GM23338 (cell line): Measurements from ENCODE around the gene MAD2L2.

Experiments used
- EZH2 ChIP-seq: fragments of 200-600 bp; sonication (generic); IDR thresholded peaks from one replicate; pipeline ENCODE4 v1.8.0; 2017; ENCODE audit warnings: antibody characterized with exemption, mild to moderate bottlenecking, low read depth; ENCODE audit not compliant: unreplicated experiment
- EZH2phosphoT487 ChIP-seq: fragments of 200-600 bp; sonication (generic); IDR thresholded peaks from one replicate; pipeline ENCODE4 v1.8.1; 2018; ENCODE audit warnings: antibody characterized with exemption; ENCODE audit not compliant: unreplicated experiment
- JUNB ChIP-seq: IDR thresholded peaks from one replicate; pipeline ENCODE4 v1.6.1; 2016; ENCODE audit warnings: antibody characterized with exemption; ENCODE audit not compliant: unreplicated experiment
- POLR2AphosphoS5 ChIP-seq: IDR thresholded peaks from 2 replicates; pipeline ENCODE4 v1.6.1; 2016; ENCODE audit warnings: antibody characterized with exemption, low read depth
- TF ChIP-seq, protein P1 (sequence below), 2 experiments: fragments of 200-600 bp in 1 of 2; sonication (generic) in 1 of 2; conservative IDR thresholded peaks; 2 replicates each; pipeline versions ENCODE4 v1.5.1 to v1.6.1; 2016 to 2017; ENCODE audit warnings: antibody characterized with exemption in 2 of 2, low read depth in 2 of 2, mild to moderate bottlenecking in 2 of 2, moderate library complexity in 1 of 2
- TF ChIP-seq, protein P2 (sequence below): IDR thresholded peaks from one replicate; pipeline ENCODE4 v1.6.1; 2018; ENCODE audit warnings: antibody characterized with exemption; ENCODE audit not compliant: unreplicated experiment
- TF ChIP-seq, protein P3 (sequence below): fragments of 250-450 bp; sonication (Bioruptor Pico); IDR thresholded peaks from 2 replicates; pipeline ENCODE4 v1.5.0; 2020; ENCODE audit warnings: mild to moderate bottlenecking, moderate library complexity

DNA sequence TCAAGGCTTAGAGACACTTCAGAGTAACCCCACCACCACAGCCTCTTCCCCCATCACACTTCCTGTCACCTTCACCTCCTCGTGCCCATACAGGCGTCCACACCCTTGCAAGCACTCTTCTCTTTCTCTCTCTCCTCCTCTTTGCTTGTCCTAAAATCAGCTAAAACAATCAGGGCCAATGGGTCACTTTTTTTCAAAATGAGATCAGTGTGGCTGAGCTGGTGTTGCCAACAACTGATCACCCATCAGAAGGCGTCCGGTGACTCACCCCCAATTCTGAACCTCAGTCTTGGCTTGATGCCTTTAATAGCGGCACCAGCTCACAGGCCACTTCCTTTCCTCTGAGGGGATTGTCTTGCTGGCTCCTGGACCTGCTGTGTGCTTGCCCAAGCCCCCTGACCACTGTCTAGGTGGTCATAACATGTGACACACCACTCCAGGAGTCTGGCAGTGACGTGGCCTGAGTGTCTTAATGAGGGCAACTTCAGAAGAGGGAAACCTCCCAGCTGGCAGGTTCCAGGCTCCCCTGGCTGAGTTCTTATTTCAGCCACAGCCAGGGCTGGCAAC, 12.2 kb upstream of the MAD2L2 start:
- TF ChIP-seq EZH2, result no peak
- TF ChIP-seq, protein P1, sequence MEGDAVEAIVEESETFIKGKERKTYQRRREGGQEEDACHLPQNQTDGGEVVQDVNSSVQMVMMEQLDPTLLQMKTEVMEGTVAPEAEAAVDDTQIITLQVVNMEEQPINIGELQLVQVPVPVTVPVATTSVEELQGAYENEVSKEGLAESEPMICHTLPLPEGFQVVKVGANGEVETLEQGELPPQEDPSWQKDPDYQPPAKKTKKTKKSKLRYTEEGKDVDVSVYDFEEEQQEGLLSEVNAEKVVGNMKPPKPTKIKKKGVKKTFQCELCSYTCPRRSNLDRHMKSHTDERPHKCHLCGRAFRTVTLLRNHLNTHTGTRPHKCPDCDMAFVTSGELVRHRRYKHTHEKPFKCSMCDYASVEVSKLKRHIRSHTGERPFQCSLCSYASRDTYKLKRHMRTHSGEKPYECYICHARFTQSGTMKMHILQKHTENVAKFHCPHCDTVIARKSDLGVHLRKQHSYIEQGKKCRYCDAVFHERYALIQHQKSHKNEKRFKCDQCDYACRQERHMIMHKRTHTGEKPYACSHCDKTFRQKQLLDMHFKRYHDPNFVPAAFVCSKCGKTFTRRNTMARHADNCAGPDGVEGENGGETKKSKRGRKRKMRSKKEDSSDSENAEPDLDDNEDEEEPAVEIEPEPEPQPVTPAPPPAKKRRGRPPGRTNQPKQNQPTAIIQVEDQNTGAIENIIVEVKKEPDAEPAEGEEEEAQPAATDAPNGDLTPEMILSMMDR (conservative IDR thresholded peaks at IDR 0.05; ENCODE audit: low read depth in 2 of 2), result no peak
- TF ChIP-seq, protein P2, sequence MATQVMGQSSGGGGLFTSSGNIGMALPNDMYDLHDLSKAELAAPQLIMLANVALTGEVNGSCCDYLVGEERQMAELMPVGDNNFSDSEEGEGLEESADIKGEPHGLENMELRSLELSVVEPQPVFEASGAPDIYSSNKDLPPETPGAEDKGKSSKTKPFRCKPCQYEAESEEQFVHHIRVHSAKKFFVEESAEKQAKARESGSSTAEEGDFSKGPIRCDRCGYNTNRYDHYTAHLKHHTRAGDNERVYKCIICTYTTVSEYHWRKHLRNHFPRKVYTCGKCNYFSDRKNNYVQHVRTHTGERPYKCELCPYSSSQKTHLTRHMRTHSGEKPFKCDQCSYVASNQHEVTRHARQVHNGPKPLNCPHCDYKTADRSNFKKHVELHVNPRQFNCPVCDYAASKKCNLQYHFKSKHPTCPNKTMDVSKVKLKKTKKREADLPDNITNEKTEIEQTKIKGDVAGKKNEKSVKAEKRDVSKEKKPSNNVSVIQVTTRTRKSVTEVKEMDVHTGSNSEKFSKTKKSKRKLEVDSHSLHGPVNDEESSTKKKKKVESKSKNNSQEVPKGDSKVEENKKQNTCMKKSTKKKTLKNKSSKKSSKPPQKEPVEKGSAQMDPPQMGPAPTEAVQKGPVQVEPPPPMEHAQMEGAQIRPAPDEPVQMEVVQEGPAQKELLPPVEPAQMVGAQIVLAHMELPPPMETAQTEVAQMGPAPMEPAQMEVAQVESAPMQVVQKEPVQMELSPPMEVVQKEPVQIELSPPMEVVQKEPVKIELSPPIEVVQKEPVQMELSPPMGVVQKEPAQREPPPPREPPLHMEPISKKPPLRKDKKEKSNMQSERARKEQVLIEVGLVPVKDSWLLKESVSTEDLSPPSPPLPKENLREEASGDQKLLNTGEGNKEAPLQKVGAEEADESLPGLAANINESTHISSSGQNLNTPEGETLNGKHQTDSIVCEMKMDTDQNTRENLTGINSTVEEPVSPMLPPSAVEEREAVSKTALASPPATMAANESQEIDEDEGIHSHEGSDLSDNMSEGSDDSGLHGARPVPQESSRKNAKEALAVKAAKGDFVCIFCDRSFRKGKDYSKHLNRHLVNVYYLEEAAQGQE, result no peak
- no peak for TF ChIP-seq POLR2AphosphoS5
- TF ChIP-seq EZH2phosphoT487, result no peak
- TF ChIP-seq, protein P3, sequence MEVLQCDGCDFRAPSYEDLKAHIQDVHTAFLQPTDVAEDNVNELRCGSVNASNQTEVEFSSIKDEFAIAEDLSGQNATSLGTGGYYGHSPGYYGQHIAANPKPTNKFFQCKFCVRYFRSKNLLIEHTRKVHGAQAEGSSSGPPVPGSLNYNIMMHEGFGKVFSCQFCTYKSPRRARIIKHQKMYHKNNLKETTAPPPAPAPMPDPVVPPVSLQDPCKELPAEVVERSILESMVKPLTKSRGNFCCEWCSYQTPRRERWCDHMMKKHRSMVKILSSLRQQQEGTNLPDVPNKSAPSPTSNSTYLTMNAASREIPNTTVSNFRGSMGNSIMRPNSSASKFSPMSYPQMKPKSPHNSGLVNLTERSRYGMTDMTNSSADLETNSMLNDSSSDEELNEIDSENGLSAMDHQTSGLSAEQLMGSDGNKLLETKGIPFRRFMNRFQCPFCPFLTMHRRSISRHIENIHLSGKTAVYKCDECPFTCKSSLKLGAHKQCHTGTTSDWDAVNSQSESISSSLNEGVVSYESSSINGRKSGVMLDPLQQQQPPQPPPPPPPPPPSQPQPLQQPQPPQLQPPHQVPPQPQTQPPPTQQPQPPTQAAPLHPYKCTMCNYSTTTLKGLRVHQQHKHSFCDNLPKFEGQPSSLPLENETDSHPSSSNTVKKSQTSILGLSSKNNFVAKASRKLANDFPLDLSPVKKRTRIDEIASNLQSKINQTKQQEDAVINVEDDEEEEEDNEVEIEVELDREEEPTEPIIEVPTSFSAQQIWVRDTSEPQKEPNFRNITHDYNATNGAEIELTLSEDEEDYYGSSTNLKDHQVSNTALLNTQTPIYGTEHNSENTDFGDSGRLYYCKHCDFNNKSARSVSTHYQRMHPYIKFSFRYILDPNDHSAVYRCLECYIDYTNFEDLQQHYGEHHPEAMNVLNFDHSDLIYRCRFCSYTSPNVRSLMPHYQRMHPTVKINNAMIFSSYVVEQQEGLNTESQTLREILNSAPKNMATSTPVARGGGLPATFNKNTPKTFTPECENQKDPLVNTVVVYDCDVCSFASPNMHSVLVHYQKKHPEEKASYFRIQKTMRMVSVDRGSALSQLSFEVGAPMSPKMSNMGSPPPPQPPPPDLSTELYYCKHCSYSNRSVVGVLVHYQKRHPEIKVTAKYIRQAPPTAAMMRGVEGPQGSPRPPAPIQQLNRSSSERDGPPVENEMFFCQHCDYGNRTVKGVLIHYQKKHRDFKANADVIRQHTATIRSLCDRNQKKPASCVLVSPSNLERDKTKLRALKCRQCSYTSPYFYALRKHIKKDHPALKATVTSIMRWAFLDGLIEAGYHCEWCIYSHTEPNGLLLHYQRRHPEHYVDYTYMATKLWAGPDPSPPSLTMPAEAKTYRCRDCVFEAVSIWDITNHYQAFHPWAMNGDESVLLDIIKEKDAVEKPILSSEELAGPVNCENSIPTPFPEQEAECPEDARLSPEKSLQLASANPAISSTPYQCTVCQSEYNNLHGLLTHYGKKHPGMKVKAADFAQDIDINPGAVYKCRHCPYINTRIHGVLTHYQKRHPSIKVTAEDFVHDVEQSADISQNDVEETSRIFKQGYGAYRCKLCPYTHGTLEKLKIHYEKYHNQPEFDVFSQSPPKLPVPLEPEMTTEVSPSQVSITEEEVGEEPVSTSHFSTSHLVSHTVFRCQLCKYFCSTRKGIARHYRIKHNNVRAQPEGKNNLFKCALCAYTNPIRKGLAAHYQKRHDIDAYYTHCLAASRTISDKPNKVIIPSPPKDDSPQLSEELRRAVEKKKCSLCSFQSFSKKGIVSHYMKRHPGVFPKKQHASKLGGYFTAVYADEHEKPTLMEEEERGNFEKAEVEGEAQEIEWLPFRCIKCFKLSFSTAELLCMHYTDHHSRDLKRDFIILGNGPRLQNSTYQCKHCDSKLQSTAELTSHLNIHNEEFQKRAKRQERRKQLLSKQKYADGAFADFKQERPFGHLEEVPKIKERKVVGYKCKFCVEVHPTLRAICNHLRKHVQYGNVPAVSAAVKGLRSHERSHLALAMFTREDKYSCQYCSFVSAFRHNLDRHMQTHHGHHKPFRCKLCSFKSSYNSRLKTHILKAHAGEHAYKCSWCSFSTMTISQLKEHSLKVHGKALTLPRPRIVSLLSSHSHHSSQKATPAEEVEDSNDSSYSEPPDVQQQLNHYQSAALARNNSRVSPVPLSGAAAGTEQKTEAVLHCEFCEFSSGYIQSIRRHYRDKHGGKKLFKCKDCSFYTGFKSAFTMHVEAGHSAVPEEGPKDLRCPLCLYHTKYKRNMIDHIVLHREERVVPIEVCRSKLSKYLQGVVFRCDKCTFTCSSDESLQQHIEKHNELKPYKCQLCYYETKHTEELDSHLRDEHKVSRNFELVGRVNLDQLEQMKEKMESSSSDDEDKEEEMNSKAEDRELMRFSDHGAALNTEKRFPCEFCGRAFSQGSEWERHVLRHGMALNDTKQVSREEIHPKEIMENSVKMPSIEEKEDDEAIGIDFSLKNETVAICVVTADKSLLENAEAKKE (CRISPR knock-in tag), result no peak
- TF ChIP-seq JUNB, result no peak
